ENCODE data around the gene KATNA1. TPM values are rescaled to one million over a fixed set of nuclear protein-coding genes. Genes with fewer than 3 reads are reported as not detected.
A peak's percentile ranks its signal among the peaks of the same experiment; 100 is the strongest.

The KATNA1 gene
- total RNA-seq, 4 donors from 2014 or later, result 15.4 to 30.4 (median 18.7) TPM

- no peak for DNase-seq (ENCODE audit: low spot score)
- ATAC-seq (ENCODE audit: low FRiP score), result no peak
- no peak for TF ChIP-seq CTCF (IDR thresholded peaks at IDR 0.05)
Measured at GRCh38 chr6:149580880-149581279, 67.6 kb downstream of the KATNA1 start.

GRCh38 chr6:149567945-149568585 is 80.4 kb downstream of the KATNA1 start:
- ATAC-seq (ENCODE audit: low FRiP score) (no peak), DNase-seq (ENCODE audit: low spot score) (no peak)
- TF ChIP-seq CTCF (IDR thresholded peaks at IDR 0.05), result no peak

GRCh38 chr6:149567194-149567586 is 81.3 kb downstream of the KATNA1 start:
- no peak for ATAC-seq (ENCODE audit: low FRiP score)

GRCh38 chr6:149566410-149567193 is 81.9 kb downstream of the KATNA1 start:
- ATAC-seq (ENCODE audit: low FRiP score), result peak; percentile 31
- no peak for TF ChIP-seq CTCF (IDR thresholded peaks at IDR 0.05)
- DNase-seq (ENCODE audit: low spot score), result peak; percentile 34

More at GRCh38 chr6:149567194-149567586, 81.3 kb downstream of the KATNA1 start:
- DNase-seq (ENCODE audit: low spot score), result no peak
- TF ChIP-seq CTCF (IDR thresholded peaks at IDR 0.05), result no peak

GRCh38 chr6:149565527-149566409 is 82.7 kb downstream of the KATNA1 start, which contains the start of gene GINM1:
Gene GINM1, plus strand, starts transcription at chr6:149566375. Its CDS starts 40 bp downstream, at chr6:149566415.
- ATAC-seq (ENCODE audit: low FRiP score), result peak; percentile 95
- TF ChIP-seq CTCF (IDR thresholded peaks at IDR 0.05), result no peak
- DNase-seq (ENCODE audit: low spot score), result peak; percentile 69

GRCh38 chr6:149563928-149564325 is 84.6 kb downstream of the KATNA1 start:
- no peak for TF ChIP-seq CTCF (IDR thresholded peaks at IDR 0.05)
- ATAC-seq (ENCODE audit: low FRiP score), result no peak
- no peak for DNase-seq (ENCODE audit: low spot score)

Measured in omental fat pad (tissue), 4 donors.